Gastroesophageal sphincter (tissue), 3 donors: Measurements from ENCODE around the gene RNU4-1.

ENCODE experiments used
- CTCF ChIP-seq, 4 experiments: fragments of 200-600 bp in 2 of 4; fragments of 450-650 bp in 2 of 4; sonication (generic) in 1 of 4; IDR thresholded peaks; one replicate each; pipeline ENCODE4 v1.5.1; 2017 to 2019; ENCODE audit warnings: antibody characterized with exemption in 4 of 4, mild to moderate bottlenecking in 2 of 4, moderate library complexity in 2 of 4
- EP300 ChIP-seq: sonication (generic); formaldehyde crosslinking; IDR thresholded peaks from one replicate; pipeline ENCODE4 v1.6.1; 2017; ENCODE audit warnings: antibody characterized with exemption, mild to moderate bottlenecking

- TF ChIP-seq CTCF (IDR thresholded peaks at IDR 0.05) (no peak), EP300 (no peak)
These were observed 49.4 kb upstream of the RNU4-1 start for GRCh38 chr12:120342175-120343038.
